Cardiac fibroblast (primary cell): ENCODE results near the gene NSUN2.

Experiments
- DNase-seq, 2 donors: peaks; one replicate each; pipeline versions ENCODE4 v3.0.0 to v3.0.0-alpha.2; 2010; ENCODE audit warnings: low read depth in 2 of 2
- H3K4me3 ChIP-seq, 2 donors: replicated peaks in 1 of 2; 1 replicate in 1 of 2; 2 replicates in 1 of 2; pipeline ENCODE4 v1.5.1; 2011; ENCODE audit warnings: low read depth in 2 of 2, low read length in 2 of 2, mild to moderate bottlenecking in 2 of 2, moderate library complexity in 1 of 2
- TF ChIP-seq, protein P1 (sequence below): IDR thresholded peaks from one replicate; pipeline ENCODE4 v1.5.1; 2011; ENCODE audit warnings: low read depth, mild to moderate bottlenecking, low read length, inconsistent platforms

The NSUN2 gene

DNA sequence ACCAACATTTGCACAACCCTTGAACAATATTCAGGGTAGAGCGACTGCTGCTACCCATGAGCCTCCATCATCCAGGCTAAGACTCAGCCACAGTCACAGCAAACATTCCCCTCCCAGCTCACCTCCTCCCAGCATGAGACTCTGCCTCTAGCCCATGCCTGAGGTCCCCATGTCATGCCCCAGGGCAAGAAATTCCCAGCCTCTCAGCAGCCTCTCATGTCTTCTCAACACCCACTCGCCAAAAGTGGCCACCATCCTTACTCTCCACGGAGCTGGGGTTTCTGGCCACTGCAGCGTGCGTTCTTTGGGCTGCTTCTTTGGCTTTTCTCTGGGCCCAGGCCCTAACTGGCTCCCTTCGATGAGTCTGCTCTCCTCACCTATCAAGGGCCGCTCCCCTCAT lies 82.2 kb downstream of the NSUN2 start:
- TF ChIP-seq, protein P1, sequence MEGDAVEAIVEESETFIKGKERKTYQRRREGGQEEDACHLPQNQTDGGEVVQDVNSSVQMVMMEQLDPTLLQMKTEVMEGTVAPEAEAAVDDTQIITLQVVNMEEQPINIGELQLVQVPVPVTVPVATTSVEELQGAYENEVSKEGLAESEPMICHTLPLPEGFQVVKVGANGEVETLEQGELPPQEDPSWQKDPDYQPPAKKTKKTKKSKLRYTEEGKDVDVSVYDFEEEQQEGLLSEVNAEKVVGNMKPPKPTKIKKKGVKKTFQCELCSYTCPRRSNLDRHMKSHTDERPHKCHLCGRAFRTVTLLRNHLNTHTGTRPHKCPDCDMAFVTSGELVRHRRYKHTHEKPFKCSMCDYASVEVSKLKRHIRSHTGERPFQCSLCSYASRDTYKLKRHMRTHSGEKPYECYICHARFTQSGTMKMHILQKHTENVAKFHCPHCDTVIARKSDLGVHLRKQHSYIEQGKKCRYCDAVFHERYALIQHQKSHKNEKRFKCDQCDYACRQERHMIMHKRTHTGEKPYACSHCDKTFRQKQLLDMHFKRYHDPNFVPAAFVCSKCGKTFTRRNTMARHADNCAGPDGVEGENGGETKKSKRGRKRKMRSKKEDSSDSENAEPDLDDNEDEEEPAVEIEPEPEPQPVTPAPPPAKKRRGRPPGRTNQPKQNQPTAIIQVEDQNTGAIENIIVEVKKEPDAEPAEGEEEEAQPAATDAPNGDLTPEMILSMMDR = no peak
- no peak overlapping the region for H3K4me3 ChIP-seq
- DNase-seq = no peak
